GM12878 (cell line): ENCODE measurements around the gene RIPOR1. TPM values are rescaled to one million over a fixed set of nuclear protein-coding genes. Genes with fewer than 3 reads are reported as not detected.

Source experiments
- ATAC-seq: fragments of 200-7000 bp; cut with Tn5 transposase; 3 replicates; pipeline ENCODE4 v1.9.1; 2020; ENCODE audit warnings: mild to moderate bottlenecking, moderate library complexity
- BruUV-seq: library from RNA; stranded (reverse); fragments of 400-500 nt; replicated peaks from 2 replicates; lab custom pipeline; 2021; lab: Mats Ljungman, UMichigan
- CTCF ChIA-PET: fragments of 300-600 bp; sonication (Branson Sonifier 250); formaldehyde crosslinking; extraction: SDS; loops from one replicate; lab custom pipeline; 2021; ENCODE audit warnings: inconsistent platforms; lab: Yijun Ruan, JAX
- POLR2A ChIA-PET: fragments of 350-600 bp; formaldehyde crosslinking; extraction: SDS; loops from one replicate; lab custom pipeline; 2021; ENCODE audit warnings: inconsistent platforms; lab: Charles Lee
- RAD21 ChIA-PET: fragments of 300-600 bp; sonication (Branson Sonifier 250); formaldehyde crosslinking; loops from one replicate; lab custom pipeline; 2023; ENCODE audit warnings: antibody characterized with exemption; ENCODE audit not compliant: unreplicated experiment; lab: Charles Lee
- SMC1A ChIA-PET: fragments of 300-600 bp; sonication (Branson Sonifier 250); formaldehyde crosslinking; loops from one replicate; lab custom pipeline; 2023; ENCODE audit not compliant: unreplicated experiment, uncharacterized antibody; lab: Charles Lee
- DNase-seq: peaks from one replicate; pipeline ENCODE4 v3.0.0-alpha.2; 2011; ENCODE audit warnings: low read depth, low spot score
- FAIRE-seq: peaks from 3 replicates; lab custom pipeline; 2011; peaks lifted over from hg19 to GRCh38; lab: Jason Lieb, UNC
- H2AFZ ChIP-seq: 2 replicates; pipeline ENCODE4 v1.6.0; 2011; ENCODE audit warnings: low read depth, low read length, control low read depth; ENCODE audit not compliant: control insufficient read depth
- H3K27ac ChIP-seq: 2 replicates; pipeline ENCODE4 v1.5.1; 2011; ENCODE audit warnings: control low read depth; ENCODE audit not compliant: control insufficient read depth, insufficient read depth
- H3K27me3 ChIP-seq, 2 experiments: replicated peaks in 1 of 2; 2 replicates each; pipeline versions ENCODE4 v1.6.0 to v1.6.1; 2011; ENCODE audit warnings: low read length in 1 of 2; ENCODE audit not compliant: control insufficient read depth in 2 of 2, insufficient read depth in 2 of 2
- H3K36me3 ChIP-seq, 2 experiments: 2 replicates each; pipeline ENCODE4 v1.5.1; 2011; ENCODE audit warnings: low read length in 1 of 2; ENCODE audit not compliant: control insufficient read depth in 2 of 2, insufficient read depth in 2 of 2
- H3K4me1 ChIP-seq: 2 replicates; pipeline ENCODE4 v1.6.1; 2011; ENCODE audit warnings: mild to moderate bottlenecking, low read length, moderate library complexity, mixed read lengths; ENCODE audit not compliant: control insufficient read depth, insufficient read depth
- H3K4me2 ChIP-seq: 2 replicates; pipeline ENCODE4 v1.6.0; 2011; ENCODE audit warnings: control low read depth; ENCODE audit not compliant: control insufficient read depth, insufficient read depth
- H3K4me3 ChIP-seq: fragments of 200-600 bp; sonication (generic); 2 replicates; pipeline ENCODE4 v1.5.1; 2016
- H3K79me2 ChIP-seq: 2 replicates; pipeline ENCODE4 v1.6.0; 2011; ENCODE audit warnings: low read length; ENCODE audit not compliant: control insufficient read depth, insufficient read depth
- H3K9ac ChIP-seq: 2 replicates; pipeline ENCODE4 v1.8.0; 2011; ENCODE audit warnings: low read length, control low read depth, mixed read lengths; ENCODE audit not compliant: control insufficient read depth, insufficient read depth
- H3K9me3 ChIP-seq: replicated peaks from 3 replicates; pipeline ENCODE4 v1.5.1; 2011; ENCODE audit warnings: mild to moderate bottlenecking, low read length; ENCODE audit not compliant: control insufficient read depth, insufficient read depth
- H4K20me1 ChIP-seq: 2 replicates; pipeline ENCODE4 v1.6.0; 2011; ENCODE audit not compliant: control insufficient read depth, insufficient read depth
- EED ChIP-seq: sonication (generic); IDR thresholded peaks from 2 replicates; pipeline ENCODE4 v1.6.1; 2016; ENCODE audit warnings: antibody characterized with exemption, low read depth
- ZNF24 ChIP-seq: fragments of 450-650 bp; IDR thresholded peaks from 2 replicates; pipeline ENCODE4 v1.6.1; 2017; ENCODE audit warnings: antibody characterized with exemption, mild to moderate bottlenecking
- WGBS: methylation state at CpG from one replicate; pipeline ENCODE4 v1.1.6; 2016; ENCODE audit warnings: low lambda C conversion rate; ENCODE audit not compliant: insufficient replicate concordance, insufficient coverage; ENCODE audit errors: missing lambda C conversion rate; 5-methylcytosine and 5-hydroxymethylcytosine counted together
- in situ Hi-C: fragments of 300-500 bp; cut with MboI; formaldehyde crosslinking; loops from 9 replicates; pipeline ENCODE4 v1.14.3; 2018; ENCODE audit warnings: mixed read lengths
- intact Hi-C: fragments of 100-400 bp; cut with micrococcal nuclease; formaldehyde crosslinking; loops from one replicate; pipeline ENCODE4 v1.14.2; 2022; ENCODE audit not compliant: unreplicated experiment
- polyA plus RNA-seq, 11 experiments: library from polyadenylated mRNA; depleted of rRNA in 4 of 11; unstranded in 6 of 11; stranded (reverse) in 5 of 11; fragments of >200 nt; fragmentation: Nextera tagmentation in 4 of 11; fragmentation: Illumina TruSeq in 1 of 11; extraction: Ambion mirVana in 4 of 11; extraction: Trizol in 1 of 11; gene quantifications; 1 replicate in 1 of 11; 2 replicates in 10 of 11; pipeline versions ENCODE4 v1.2.1 to v1.2.3, GENCODE V29; 2011 to 2016; ENCODE audit warnings: inconsistent platforms in 2 of 11, missing spikeins in 2 of 11, low read depth in 1 of 11
- total RNA-seq, 4 experiments: library from RNA; depleted of rRNA in 3 of 4; stranded (reverse); fragments of >200 nt in 3 of 4; fragmentation: Illumina TruSeq in 1 of 4; extraction: Trizol in 1 of 4; gene quantifications; 2 replicates each; pipeline versions ENCODE4 v1.2.1 to v1.2.3, GENCODE V29; 2013 to 2021
- TF ChIP-seq, protein P1 (sequence below): fragments of 450-650 bp; IDR thresholded peaks from 2 replicates; pipeline ENCODE4 v1.6.1; 2017; ENCODE audit warnings: mild to moderate bottlenecking

RIPOR1 gene
- total and polyA plus RNA-seq, 10 of the 15 experiments (the other 5 are each of a cell fraction or from before 2014, with no cell fraction given), result 0.13 to 28.5 (median 7.0) TPM

DNA sequence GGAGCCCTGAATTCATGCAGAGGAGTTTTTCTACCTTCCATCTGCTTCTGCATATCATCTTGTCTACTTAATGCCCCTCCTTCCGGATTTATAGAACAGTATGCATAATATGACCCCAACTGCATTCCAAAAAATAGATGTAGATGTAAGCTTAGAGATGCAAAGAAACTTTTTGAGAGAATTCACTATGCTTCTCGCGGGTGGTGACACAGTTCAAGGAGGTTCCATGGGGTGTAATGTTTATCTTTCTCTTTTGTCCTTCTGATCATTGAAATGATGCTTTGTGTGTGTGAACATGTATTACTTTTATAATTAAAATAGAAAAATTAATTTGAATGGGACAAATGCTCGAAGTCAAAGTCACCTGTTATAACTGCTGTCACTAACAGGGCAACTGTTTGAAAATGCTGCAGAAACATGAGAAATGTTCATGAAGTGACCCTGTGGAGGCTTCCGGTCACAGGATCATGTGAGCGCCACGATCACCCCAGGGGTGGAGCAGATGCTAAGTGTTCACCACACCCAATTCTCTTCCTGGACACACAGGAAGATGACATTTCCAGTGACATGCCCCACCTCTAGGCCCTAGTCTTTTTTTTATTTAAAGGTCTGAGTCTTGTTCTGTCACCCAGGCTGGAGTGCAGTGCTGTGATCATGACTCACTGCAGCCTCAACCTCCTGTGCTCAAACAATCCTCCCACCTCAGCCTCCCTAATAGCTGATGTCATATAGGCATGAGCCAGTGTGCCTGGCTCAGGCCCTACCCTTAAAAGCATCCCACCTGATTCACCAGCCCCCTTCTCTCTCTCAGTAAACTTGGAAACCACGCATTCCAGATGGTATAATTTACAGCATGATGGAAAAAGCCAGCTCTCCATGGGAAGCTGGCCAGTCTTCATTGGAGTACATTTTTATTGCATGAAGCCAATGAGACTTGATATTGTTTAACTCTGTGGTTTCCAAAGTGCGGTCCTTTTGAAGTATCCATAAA is 24.3 kb upstream of the RIPOR1 start:
- no peak overlapping the region for H3K4me2 ChIP-seq
- no peaks in the 10 kb centered on the region for H3K79me2 ChIP-seq
- in situ Hi-C loops (no loop called here), intact Hi-C loops (no loop called here)
- H3K9me3 ChIP-seq, result no peaks in the 10 kb centered on the region
- H3K4me1 ChIP-seq, result peaks cover 15% of the 10 kb centered on the region
- no peaks in the 10 kb centered on the region for H4K20me1 ChIP-seq
- ATAC-seq (peak; percentile 25; the same call in 2 of the 3 replicates), FAIRE-seq (peak; percentile 69), DNase-seq (no peak)
- ChIA-PET RAD21 (interaction anchor here (0.8 to 1.4 kb wide), 2 partner anchors 10 kb away, joined by 3 to 5 read pairs; no protein-coding TSS in a partner anchor), POLR2A (no interaction called here), SMC1A (interaction anchor here (0.9 to 4.2 kb wide), 3 partner anchors 10 to 16 kb away, joined by 3 to 21 read pairs (median 3); no protein-coding TSS in a partner anchor), CTCF (interaction anchor here (0.8 to 3.1 kb wide), 4 partner anchors 10 to 17 kb away, joined by 4 to 18 read pairs (median 10); no protein-coding TSS in a partner anchor)
- no peak overlapping the region for H3K27ac ChIP-seq
- TF ChIP-seq EED (0 out of 2 replicates have a peak, but pooled peaks have one; percentile 21), ZNF24 (no peak)
- TF ChIP-seq, protein P1, sequence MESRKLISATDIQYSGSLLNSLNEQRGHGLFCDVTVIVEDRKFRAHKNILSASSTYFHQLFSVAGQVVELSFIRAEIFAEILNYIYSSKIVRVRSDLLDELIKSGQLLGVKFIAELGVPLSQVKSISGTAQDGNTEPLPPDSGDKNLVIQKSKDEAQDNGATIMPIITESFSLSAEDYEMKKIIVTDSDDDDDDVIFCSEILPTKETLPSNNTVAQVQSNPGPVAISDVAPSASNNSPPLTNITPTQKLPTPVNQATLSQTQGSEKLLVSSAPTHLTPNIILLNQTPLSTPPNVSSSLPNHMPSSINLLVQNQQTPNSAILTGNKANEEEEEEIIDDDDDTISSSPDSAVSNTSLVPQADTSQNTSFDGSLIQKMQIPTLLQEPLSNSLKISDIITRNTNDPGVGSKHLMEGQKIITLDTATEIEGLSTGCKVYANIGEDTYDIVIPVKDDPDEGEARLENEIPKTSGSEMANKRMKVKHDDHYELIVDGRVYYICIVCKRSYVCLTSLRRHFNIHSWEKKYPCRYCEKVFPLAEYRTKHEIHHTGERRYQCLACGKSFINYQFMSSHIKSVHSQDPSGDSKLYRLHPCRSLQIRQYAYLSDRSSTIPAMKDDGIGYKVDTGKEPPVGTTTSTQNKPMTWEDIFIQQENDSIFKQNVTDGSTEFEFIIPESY, result no peak
- no TSS peak for BruUV-seq
- no peaks in the 10 kb centered on the region for H3K36me3 ChIP-seq
- H3K27me3 ChIP-seq, result no peaks in the 10 kb centered on the region
- H2AFZ ChIP-seq, result no peak overlapping the region
- H3K4me3 ChIP-seq, result no peak overlapping the region
- H3K9ac ChIP-seq, result no peak overlapping the region
- WGBS, result 47% methylated on average over 9 of the region's 9 CpGs
